Neuronal stem cell (in vitro differentiated cells): Measurements from ENCODE around the gene SMYD3.

ENCODE experiments used
- DNase-seq: peaks from one replicate; pipeline ENCODE4 v3.0.0-alpha.2; 2013; ENCODE audit warnings: low spot score
- H2AFZ ChIP-seq: one replicate; pipeline ENCODE4 v1.6.1; 2013; ENCODE audit warnings: mild to moderate bottlenecking, low read length, inconsistent platforms
- H2AK5ac ChIP-seq: 2 replicates; pipeline ENCODE4 v1.6.1; 2013; ENCODE audit warnings: low read depth, mild to moderate bottlenecking, inconsistent platforms, low read length, moderate library complexity, mixed read lengths
- H2BK120ac ChIP-seq: 2 replicates; pipeline ENCODE4 v1.6.1; 2013; ENCODE audit warnings: low read depth, mild to moderate bottlenecking, inconsistent platforms, low read length, moderate library complexity, mixed read lengths
- H2BK12ac ChIP-seq: one replicate; pipeline ENCODE4 v1.6.1; 2013; ENCODE audit warnings: low read length, inconsistent platforms
- H2BK15ac ChIP-seq: 2 replicates; pipeline ENCODE4 v1.6.1; 2013; ENCODE audit warnings: mild to moderate bottlenecking, low read length, inconsistent platforms, mixed read lengths
- H2BK5ac ChIP-seq: one replicate; pipeline ENCODE4 v1.6.1; 2013; ENCODE audit warnings: inconsistent platforms, mild to moderate bottlenecking, low read length, moderate library complexity
- H3K14ac ChIP-seq: one replicate; pipeline ENCODE4 v1.6.1; 2013; ENCODE audit warnings: low read length, inconsistent platforms
- H3K18ac ChIP-seq: 2 replicates; pipeline ENCODE4 v1.6.1; 2013; ENCODE audit warnings: low read length, inconsistent platforms
- H3K23ac ChIP-seq: 2 replicates; pipeline ENCODE4 v1.6.1; 2013; ENCODE audit warnings: low read depth, mild to moderate bottlenecking, mixed read lengths, low read length, inconsistent platforms; ENCODE audit not compliant: poor library complexity
- H3K27ac ChIP-seq: replicated peaks from 3 replicates; pipeline ENCODE4 v1.5.1; 2013; ENCODE audit warnings: low read length, inconsistent platforms
- H3K27me3 ChIP-seq, 3 experiments: 2 replicates each; pipeline ENCODE4 v1.6.1; 2013; ENCODE audit warnings: low read length in 3 of 3, mild to moderate bottlenecking in 2 of 3, inconsistent platforms in 1 of 3, low read depth in 1 of 3, mixed read lengths in 1 of 3, moderate library complexity in 1 of 3; ENCODE audit not compliant: control insufficient read depth in 3 of 3, insufficient read depth in 3 of 3
- H3K36me3 ChIP-seq, 2 donors: replicated peaks in 1 of 2; 2 replicates each; pipeline ENCODE4 v1.6.1; 2013; ENCODE audit warnings: low read length in 2 of 2; ENCODE audit not compliant: control insufficient read depth in 2 of 2, insufficient read depth in 2 of 2
- H3K4ac ChIP-seq: 2 replicates; pipeline ENCODE4 v1.6.1; 2013; ENCODE audit warnings: inconsistent platforms, mild to moderate bottlenecking, low read length, moderate library complexity
- H3K4me1 ChIP-seq, 2 donors: 1 replicate in 1 of 2; 2 replicates in 1 of 2; pipeline ENCODE4 v1.6.1; 2013; ENCODE audit warnings: low read length in 2 of 2, low read depth in 1 of 2; ENCODE audit not compliant: control insufficient read depth in 2 of 2, insufficient read depth in 1 of 2
- H3K4me2 ChIP-seq: one replicate; pipeline ENCODE4 v1.6.1; 2013; ENCODE audit warnings: mild to moderate bottlenecking, low read length, inconsistent platforms; ENCODE audit not compliant: insufficient read depth, poor library complexity, severe bottlenecking
- H3K4me3 ChIP-seq, 2 donors: 2 replicates each; pipeline ENCODE4 v1.5.1; 2013; ENCODE audit warnings: low read length in 2 of 2, mild to moderate bottlenecking in 2 of 2, inconsistent platforms in 1 of 2, moderate library complexity in 1 of 2
- H3K79me1 ChIP-seq: one replicate; pipeline ENCODE4 v1.6.1; 2013; ENCODE audit warnings: low read depth, mild to moderate bottlenecking, inconsistent platforms, low read length, moderate library complexity
- H3K9ac ChIP-seq: one replicate; pipeline ENCODE4 v1.6.1; 2013; ENCODE audit warnings: mild to moderate bottlenecking, low read depth, low read length, inconsistent platforms; ENCODE audit not compliant: poor library complexity
- H3K9me3 ChIP-seq, 2 donors: replicated peaks in 1 of 2; 2 replicates each; pipeline versions ENCODE3 to v1.6.1; 2013; ENCODE audit warnings: low read length in 2 of 2, mild to moderate bottlenecking in 2 of 2, inconsistent platforms in 1 of 2, low read depth in 1 of 2, mixed read lengths in 1 of 2, moderate library complexity in 1 of 2; ENCODE audit not compliant: control insufficient read depth in 2 of 2, insufficient read depth in 1 of 2
- H4K8ac ChIP-seq: one replicate; pipeline ENCODE4 v1.6.1; 2013; ENCODE audit warnings: low read depth, mild to moderate bottlenecking, inconsistent platforms, low read length, moderate library complexity
- H4K91ac ChIP-seq: one replicate; pipeline ENCODE4 v1.6.1; 2013; ENCODE audit warnings: low read length, low read depth, mild to moderate bottlenecking, inconsistent platforms; ENCODE audit not compliant: poor library complexity
- WGBS, 2 donors: extraction: QIAGEN DNeasy Blood & Tissue Kit; methylation state at CpG; one replicate each; pipeline ENCODE4 v1.1.7; 2013; ENCODE audit warnings: missing lambda C conversion rate in 2 of 2, mixed read lengths in 1 of 2; ENCODE audit not compliant: insufficient read length in 2 of 2, insufficient replicate concordance in 1 of 2; ENCODE audit errors: extremely low coverage in 2 of 2; 5-methylcytosine and 5-hydroxymethylcytosine counted together

SMYD3 gene

GRCh38 chr1:246000638-246001015, 506.5 kb downstream of the SMYD3 start:
- Histone ChIP-seq H3K18ac (no peak overlapping the region), H2AFZ (no peak overlapping the region), H3K27me3 (no peaks in the 10 kb centered on the region), H2BK120ac (no peak overlapping the region), H3K9me3 (peaks cover 0 to 6% of the 10 kb centered on the region in 2 donors), H3K4me2 (no peak overlapping the region), H3K4me3 (no peak overlapping the region), H3K36me3 (no peaks in the 10 kb centered on the region), H3K4ac (no peak overlapping the region), H4K8ac (no peak overlapping the region), H3K27ac (no peak overlapping the region), H3K14ac (no peak overlapping the region), H3K79me1 (no peaks in the 10 kb centered on the region), H3K4me1 (peaks cover 3 to 6% of the 10 kb centered on the region in 2 donors), H2AK5ac (no peak overlapping the region), H2BK12ac (no peak overlapping the region), H3K23ac (no peak overlapping the region), H2BK5ac (no peak overlapping the region), H2BK15ac (no peak overlapping the region), H3K9ac (no peak overlapping the region), H4K91ac (no peak overlapping the region)
- no peak for DNase-seq
- WGBS, 2 donors: no CpG with 5 or more reads among the region's 5 CpGs

- H2BK12ac ChIP-seq: no peak overlapping the region
- no peak for DNase-seq
- H2BK15ac ChIP-seq: no peak overlapping the region
- no peak overlapping the region for H3K18ac ChIP-seq
- H3K4me1 ChIP-seq: peaks cover 3 to 6% of the 10 kb centered on the region in 2 donors
- WGBS, 2 donors: no CpG with 5 or more reads among the region's 10 CpGs
- H3K36me3 ChIP-seq: no peaks in the 10 kb centered on the region
- no peak overlapping the region for H3K27ac ChIP-seq
- no peak overlapping the region for H2BK120ac ChIP-seq
- H2AFZ ChIP-seq: no peak overlapping the region
- no peak overlapping the region for H2AK5ac ChIP-seq
- H4K8ac ChIP-seq: no peak overlapping the region
- H4K91ac ChIP-seq: no peak overlapping the region
- H2BK5ac ChIP-seq: no peak overlapping the region
- no peak overlapping the region for H3K23ac ChIP-seq
- no peaks in the 10 kb centered on the region for H3K27me3 ChIP-seq
- no peak overlapping the region for H3K4ac ChIP-seq
- no peak overlapping the region for H3K4me3 ChIP-seq
- no peak overlapping the region for H3K4me2 ChIP-seq
- no peak overlapping the region for H3K9ac ChIP-seq
- H3K14ac ChIP-seq: no peak overlapping the region
- H3K9me3 ChIP-seq: peaks cover 0 to 6% of the 10 kb centered on the region in 2 donors
- no peaks in the 10 kb centered on the region for H3K79me1 ChIP-seq
Observed at GRCh38 chr1:245999697-246000637, 507.1 kb downstream of the SMYD3 start.

GRCh38 chr1:245997471-245998258, 509.4 kb downstream of the SMYD3 start:
- Histone ChIP-seq H4K8ac (no peak overlapping the region), H3K4ac (no peak overlapping the region), H3K79me1 (no peaks in the 10 kb centered on the region), H2BK120ac (no peak overlapping the region), H2BK15ac (no peak overlapping the region), H2AFZ (peak overlapping the region; percentile 28), H3K27me3 (no peaks in the 10 kb centered on the region), H3K4me2 (no peak overlapping the region), H3K27ac (no peak overlapping the region), H3K23ac (no peak overlapping the region), H3K14ac (no peak overlapping the region), H3K4me3 (peak overlapping the region in 1 of 2 donors; percentile 19), H3K9me3 (peaks cover 0 to 6% of the 10 kb centered on the region in 2 donors), H3K9ac (peak overlapping the region; percentile 27), H3K18ac (peak overlapping the region; percentile 78), H2BK5ac (no peak overlapping the region), H2AK5ac (no peak overlapping the region), H2BK12ac (no peak overlapping the region), H4K91ac (no peak overlapping the region), H3K36me3 (no peaks in the 10 kb centered on the region), H3K4me1 (peaks cover 3 to 6% of the 10 kb centered on the region in 2 donors)
- no peak for DNase-seq
- no CpG with 5 or more reads among the region's 7 CpGs for WGBS, 2 donors

- Histone ChIP-seq H3K23ac (no peak overlapping the region), H2BK5ac (no peak overlapping the region), H3K79me1 (no peaks in the 10 kb centered on the region), H2BK120ac (no peak overlapping the region), H3K9ac (no peak overlapping the region), H3K9me3 (peaks cover 0 to 6% of the 10 kb centered on the region in 2 donors), H3K27me3 (no peaks in the 10 kb centered on the region), H4K8ac (no peak overlapping the region), H2BK12ac (no peak overlapping the region), H3K36me3 (no peaks in the 10 kb centered on the region), H3K4me3 (no peak overlapping the region), H3K14ac (no peak overlapping the region), H3K4me1 (peaks cover 3 to 6% of the 10 kb centered on the region in 2 donors), H2AFZ (no peak overlapping the region), H2BK15ac (no peak overlapping the region), H3K4ac (no peak overlapping the region), H3K4me2 (no peak overlapping the region), H3K18ac (no peak overlapping the region), H4K91ac (no peak overlapping the region), H2AK5ac (no peak overlapping the region), H3K27ac (no peak overlapping the region)
- DNase-seq: no peak
- WGBS, 2 donors: no CpG with 5 or more reads among the region's 15 CpGs
Observed at GRCh38 chr1:245996811-245997210, 510.3 kb downstream of the SMYD3 start.
